Fibroblast of villous mesenchyme (primary cell): ENCODE measurements around the gene DLGAP1. TPM values are rescaled to one million over a fixed set of nuclear protein-coding genes. Genes with fewer than 3 reads are reported as not detected.

Experiments used
- DNase-seq: peaks from one replicate; pipeline ENCODE4 v3.0.0-alpha.2; 2010; ENCODE audit warnings: low read depth
- H3K4me3 ChIP-seq: 2 replicates; pipeline ENCODE4 v1.5.1; 2011; ENCODE audit warnings: low read depth, mild to moderate bottlenecking, low read length
- CTCF ChIP-seq: IDR thresholded peaks from 2 replicates; pipeline ENCODE4 v1.5.1; 2012; ENCODE audit warnings: low read depth, mild to moderate bottlenecking, low read length; ENCODE audit not compliant: insufficient read depth
- total RNA-seq: library from RNA; depleted of rRNA; stranded (reverse); fragments of >200 nt; gene quantifications from 2 replicates; pipeline ENCODE4 v1.2.3, GENCODE V29; 2012

DLGAP1 gene
- total RNA-seq, 1 donor: 0.86 TPM

DNA sequence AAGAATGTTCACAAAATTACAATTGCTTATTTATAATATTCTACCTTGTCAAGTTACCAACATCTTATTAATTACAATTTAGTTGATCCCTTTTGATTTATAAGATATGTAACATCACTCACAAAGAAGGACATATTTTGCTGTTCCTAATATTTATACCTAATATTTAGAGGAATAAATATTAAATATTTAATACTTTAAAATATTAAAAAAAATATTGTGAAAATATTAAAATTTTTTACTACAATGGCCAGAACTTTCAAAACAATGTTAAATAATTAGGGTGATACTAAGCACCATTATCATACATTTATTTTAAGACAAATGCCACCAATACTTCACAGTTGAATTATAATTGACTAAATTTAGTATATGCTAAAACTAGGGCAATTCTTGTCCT, 254.7 kb downstream of the DLGAP1 start:
- DNase-seq: no peak
- no peak overlapping the region for H3K4me3 ChIP-seq
- no peak for TF ChIP-seq CTCF

DNA sequence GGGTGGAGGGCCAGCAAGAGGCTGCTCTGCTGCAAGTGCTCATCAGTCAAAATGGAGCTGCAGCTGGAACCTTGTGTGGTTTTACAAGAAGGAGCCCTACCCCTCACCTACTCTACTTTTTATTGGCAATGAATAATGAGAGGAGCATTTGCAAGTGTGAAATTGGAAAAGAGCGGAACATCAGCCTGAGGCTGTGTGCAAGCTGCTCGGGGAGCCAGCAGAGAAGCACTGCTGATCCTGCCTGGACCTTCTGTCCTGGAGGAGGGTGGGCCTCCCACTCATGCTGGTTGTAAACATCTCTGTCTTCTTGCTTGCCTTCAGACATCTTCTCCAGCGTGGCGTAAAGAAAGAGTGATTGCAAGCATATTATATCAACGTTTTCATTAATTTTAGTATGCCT, 256.2 kb downstream of the DLGAP1 start:
- no peak overlapping the region for H3K4me3 ChIP-seq
- TF ChIP-seq CTCF: no peak
- no peak for DNase-seq

DNA sequence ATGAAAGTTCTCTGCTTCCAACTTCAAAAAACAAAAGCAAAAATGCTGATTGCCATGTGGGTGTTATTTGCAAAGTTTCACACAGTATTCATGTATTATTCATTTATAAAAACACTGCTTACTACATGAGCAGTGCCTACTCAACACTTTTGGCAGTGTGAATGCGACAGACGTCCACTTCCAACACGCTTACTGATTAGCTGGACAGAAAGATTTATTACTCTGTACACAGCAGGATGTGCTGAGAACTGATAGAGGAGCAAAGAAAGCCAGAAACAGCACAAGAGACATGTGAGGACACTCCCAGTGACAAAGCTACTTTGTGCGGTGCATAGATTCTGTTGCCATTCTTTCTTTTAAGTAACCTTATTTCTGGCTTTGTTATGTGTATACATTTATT, 258.8 kb downstream of the DLGAP1 start:
- DNase-seq: no peak
- no peak overlapping the region for H3K4me3 ChIP-seq
- no peak for TF ChIP-seq CTCF

DNA sequence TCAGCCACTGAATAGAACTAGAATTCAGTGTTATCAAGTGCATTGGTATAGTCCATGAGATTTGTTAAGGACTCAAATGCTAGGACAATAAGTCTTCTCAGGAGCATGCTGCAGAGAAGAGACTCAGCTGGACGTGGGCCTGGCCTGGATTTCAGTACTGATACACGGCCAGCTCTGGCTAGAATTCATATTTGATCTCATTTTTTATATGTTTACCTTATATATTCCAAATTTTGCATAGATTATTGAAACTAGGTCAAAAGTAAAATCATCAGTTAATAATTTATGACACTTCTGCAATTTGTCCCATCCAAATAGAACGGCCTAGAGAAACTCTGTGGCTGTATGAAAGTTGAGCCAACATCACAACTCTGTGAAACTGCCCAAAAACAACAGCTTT, 262.0 kb downstream of the DLGAP1 start:
- DNase-seq: no peak
- TF ChIP-seq CTCF: no peak
- no peak overlapping the region for H3K4me3 ChIP-seq

DNA sequence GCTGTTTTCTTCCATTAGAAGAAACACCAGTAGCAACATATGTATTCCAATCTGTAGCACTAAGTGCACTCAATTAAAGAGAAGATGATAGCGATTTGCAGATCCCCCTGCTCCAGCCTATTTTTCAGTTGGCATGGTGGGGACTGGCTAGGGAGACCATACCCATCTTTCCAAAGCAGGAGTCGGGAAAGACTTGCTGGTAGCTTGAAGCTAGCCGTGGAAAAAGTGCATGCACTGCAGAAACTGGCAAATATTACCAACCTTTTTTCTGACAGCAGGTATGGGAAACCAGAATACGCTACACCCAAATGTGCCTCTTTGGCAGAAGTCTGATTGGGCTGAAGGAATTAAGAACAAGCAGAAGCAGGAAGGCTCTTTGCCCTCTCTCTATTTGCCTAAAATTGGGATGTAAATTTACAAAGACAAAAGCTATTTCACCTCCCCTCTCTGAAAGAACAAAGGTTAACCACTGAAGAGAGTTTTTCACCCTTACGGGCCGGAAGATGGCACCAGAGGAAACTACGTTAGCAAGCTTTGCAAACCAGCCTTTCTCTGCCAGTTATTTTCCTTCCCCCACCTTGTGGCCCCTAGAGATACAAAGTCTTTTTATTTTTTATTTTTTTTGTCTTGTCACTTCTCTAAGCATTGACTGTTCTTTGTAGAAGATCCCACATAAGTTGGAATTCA, 273.1 kb downstream of the DLGAP1 start:
- H3K4me3 ChIP-seq: no peak overlapping the region
- TF ChIP-seq CTCF: no peak
- DNase-seq: no peak

DNA sequence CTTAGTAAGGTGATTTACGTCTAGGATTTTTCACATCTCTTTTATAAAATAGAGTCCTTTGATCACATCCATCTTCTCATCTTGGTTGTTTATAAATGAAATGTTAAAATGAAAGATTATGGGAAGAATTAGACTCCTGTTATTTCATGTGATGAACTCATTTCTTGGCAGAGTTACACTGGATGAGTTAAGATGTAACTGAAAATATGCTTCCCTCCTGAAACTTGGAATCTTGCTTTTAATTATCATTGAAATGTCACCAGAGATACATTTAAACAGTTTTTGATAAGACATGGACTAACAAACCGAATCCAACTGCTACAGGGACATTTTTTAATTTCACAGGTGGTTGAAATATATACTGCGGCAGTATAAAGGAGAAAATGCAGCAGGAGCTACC, 274.0 kb downstream of the DLGAP1 start:
- TF ChIP-seq CTCF: no peak
- no peak for DNase-seq
- no peak overlapping the region for H3K4me3 ChIP-seq

- DNase-seq: no peak
- no peak for TF ChIP-seq CTCF
- no peak overlapping the region for H3K4me3 ChIP-seq
These were observed 282.7 kb downstream of the DLGAP1 start for GRCh38 chr18:4172196-4173100.
